Measurements from ENCODE around the gene GPR87. TPM values are rescaled to one million over a fixed set of nuclear protein-coding genes. Genes with fewer than 3 reads are reported as not detected.

GPR87 gene
- total RNA-seq, 1 donor from 2014 or later: 0.09 TPM

DNA sequence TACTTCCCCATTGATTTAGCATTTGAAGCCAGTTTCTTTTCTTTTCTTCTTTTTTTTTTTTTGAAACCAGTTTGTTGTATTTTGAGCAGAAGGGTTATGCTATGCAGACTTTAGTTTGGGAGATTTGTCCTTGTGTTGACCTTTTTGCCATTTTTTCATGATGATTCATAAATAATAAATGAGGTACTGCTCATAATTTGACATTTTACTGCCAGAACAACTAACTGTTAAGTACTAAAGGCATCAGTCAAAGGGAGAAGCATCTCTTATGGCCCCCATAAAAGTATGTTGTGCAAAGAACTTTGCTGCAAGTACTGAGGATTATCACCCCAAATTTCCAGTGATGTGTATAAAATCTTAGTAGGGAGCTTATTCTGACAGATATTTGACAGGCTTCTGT lies 1.7 kb upstream of the GPR87 start:
- intact Hi-C loops (cut with micrococcal nuclease): loop anchor here (2.0 kb wide), 1 partner anchor 14 kb away; no protein-coding TSS in a partner anchor

DNA sequence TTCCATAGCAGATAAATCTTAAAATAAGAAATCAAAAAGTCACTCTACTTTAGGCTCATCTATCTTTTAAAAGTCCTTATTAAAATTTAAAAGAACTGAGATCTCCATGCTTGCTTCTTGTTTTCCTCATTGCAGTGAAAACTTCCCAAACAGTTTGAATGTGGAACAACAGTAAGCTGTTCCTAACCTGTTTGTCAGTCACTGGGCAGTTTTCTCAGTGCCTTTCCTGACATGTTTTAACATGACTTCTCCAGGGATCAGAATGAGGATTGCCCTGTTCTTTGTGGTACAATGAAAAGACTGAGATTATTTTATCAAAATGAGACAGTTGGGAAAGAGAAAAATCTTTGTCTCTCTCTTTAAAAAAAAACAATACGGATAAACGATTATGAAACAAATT lies 774 bp downstream of the GPR87 start:
- intact Hi-C loops (cut with micrococcal nuclease): loop anchor here (1.0 kb wide), 1 partner anchor 8 kb away; no protein-coding TSS in a partner anchor

DNA sequence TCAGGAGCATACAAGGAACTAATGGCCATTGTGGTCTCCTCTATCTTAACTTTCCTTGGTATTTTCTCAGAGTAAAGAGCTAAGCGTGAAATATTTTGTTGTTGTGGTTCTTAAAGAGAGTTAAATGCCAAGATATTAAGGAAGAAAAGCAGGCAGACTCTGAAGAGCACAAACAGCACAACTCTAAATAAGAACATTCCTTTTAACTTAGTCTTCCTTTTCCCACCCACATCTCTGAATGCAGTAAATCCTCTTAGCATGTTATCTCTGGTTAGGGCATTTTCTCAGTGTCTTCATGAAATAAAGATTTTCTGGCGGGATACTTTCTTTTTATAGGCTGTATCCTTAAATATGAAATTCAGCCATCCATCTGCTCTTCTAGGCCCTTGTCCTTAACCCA lies 1.5 kb downstream of the GPR87 start:
- intact Hi-C loops (cut with micrococcal nuclease): no loop called here

DNA sequence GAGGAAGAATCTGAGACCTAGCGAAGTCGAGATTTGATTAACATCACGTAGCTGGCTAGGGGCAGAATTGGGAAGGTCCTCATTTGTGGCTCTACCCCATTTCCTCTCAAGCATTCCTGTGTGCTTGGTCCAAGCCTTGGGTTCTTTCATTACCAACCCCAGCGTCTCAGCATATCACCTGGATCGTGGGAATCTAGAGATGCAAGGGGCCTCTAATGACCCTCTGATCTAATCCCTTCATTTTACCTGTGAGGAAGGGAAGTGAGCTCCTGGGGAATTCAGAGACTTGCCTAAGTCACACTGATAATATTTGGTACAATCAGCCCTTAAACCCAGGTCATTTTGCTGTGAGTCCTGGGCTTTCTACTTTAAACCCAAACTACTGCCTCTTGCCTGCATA lies 2.0 kb downstream of the GPR87 start:
- intact Hi-C loops (cut with micrococcal nuclease): no loop called here

DNA sequence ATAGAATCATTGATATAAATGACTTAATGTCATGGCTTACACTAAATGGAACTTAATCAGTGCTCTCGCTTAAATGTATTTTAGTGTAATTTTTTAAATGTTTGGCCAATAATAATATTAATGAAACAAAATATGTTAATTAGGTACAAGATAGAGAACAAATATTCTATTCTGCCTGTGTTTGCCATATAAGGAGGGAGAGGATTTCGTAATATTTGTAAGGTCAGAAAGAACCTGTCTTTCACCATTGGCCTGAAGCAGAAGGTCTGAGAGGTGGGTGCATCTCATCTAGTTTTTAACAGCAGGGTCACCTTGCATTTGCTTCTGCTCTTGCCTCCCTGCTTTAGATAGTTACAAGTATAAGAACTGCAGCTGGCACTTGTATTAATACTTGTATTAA lies 2.5 kb downstream of the GPR87 start:
- intact Hi-C loops (cut with micrococcal nuclease): no loop called here

DNA sequence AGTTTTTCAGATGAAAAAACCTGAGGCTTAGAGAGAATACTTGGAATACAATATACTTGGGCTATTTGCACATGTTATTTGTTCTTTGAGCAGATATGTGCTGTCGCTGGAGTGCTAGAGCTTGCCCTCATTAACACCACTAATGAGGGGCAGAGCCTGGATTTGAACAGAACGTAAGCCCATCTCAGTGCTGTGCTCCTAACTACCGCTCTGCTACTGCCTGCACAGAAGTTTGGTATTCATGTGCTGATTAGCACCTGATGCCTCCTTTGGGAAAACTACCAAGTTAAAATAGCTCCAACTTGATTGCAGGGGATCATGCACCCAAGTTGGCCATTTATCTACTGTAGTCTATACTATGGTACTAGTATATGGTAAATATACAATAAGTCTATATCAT lies 3.6 kb downstream of the GPR87 start:
- intact Hi-C loops (cut with micrococcal nuclease): no loop called here

DNA sequence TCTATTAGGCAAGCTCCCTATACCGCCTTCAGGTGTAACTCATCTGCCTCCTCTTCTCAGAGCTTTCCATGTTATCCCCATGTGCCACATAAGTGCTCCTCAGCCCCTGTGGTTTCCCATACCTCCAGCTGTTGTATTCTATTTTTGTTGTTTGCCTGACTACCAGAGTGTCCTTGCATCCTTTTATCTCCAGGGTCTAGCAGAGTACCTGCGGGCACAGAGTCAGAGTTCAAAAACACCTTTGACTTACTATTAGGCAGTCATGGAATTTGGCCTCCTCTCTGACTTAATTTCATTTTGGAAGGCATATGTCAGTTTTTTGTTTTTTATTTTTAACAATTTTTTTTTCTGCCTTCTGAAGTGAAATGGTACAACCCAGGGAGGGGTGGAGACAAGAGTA lies 7.1 kb downstream of the GPR87 start:
- intact Hi-C loops (cut with micrococcal nuclease): no loop called here

DNA sequence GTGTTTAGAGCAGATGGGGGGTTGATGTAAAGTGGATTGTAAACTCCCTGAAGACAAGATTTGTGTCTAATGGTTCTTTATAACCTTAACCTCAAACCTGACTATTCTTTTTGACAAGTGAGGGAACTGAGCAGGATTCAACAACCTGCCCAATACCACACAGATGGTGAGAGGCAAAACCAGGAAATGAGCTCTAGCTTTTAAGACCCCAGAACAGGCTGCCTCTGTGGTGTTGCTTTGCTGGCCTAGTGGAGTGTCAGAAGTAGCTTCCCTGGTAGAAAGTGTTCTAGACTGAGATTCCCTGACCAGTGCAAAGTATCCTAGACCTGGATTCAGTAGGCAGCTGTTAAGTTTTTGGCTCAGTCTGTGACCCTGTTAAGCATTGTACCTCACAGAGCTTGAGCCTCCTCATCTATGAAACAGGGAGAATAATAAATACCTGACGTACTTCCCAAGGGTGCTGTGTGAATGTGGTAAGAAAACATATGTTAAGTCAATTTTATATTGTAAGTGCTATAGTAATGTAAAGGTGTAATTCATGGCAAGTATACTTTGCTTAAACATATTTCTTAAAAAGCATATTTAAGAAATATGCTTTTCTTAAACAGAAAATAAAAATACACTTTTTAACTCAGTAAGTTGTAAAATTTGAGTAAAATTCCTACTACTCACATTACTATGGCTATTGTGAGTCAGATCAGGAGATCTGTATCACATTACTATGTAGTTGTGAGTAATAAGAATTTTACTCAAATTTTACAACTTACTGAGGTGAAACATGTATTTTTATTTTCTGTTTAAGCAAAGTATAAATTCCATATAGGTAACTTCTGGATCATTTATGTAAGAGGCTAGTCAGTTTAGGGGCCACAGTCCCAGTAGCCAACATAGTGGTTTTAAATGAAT lies 8.8 kb downstream of the GPR87 start:
- intact Hi-C loops (cut with micrococcal nuclease): loop anchor here (1.0 kb wide), 1 partner anchor 8 kb away; the partner anchor contains the start of gene GPR87

DNA sequence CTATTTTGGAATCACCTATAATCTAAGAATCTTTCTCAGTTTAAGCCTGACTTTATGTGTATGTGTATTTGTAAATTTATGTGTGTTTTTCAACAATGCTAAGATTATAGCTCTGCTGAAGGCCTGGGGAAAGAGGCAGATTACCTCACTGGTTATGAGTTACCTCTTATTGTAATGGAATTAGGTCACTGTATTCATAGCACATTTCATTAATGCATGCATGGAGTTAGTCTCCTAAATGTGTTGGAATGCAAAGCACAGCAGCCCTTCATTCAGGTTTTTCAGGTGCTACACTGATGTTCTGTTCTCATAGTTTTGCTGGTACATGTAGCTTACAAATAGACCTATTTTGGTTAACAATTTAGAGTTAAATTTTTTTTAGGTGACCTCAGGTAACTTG lies 9.5 kb downstream of the GPR87 start:
- intact Hi-C loops (cut with micrococcal nuclease): no loop called here

DNA sequence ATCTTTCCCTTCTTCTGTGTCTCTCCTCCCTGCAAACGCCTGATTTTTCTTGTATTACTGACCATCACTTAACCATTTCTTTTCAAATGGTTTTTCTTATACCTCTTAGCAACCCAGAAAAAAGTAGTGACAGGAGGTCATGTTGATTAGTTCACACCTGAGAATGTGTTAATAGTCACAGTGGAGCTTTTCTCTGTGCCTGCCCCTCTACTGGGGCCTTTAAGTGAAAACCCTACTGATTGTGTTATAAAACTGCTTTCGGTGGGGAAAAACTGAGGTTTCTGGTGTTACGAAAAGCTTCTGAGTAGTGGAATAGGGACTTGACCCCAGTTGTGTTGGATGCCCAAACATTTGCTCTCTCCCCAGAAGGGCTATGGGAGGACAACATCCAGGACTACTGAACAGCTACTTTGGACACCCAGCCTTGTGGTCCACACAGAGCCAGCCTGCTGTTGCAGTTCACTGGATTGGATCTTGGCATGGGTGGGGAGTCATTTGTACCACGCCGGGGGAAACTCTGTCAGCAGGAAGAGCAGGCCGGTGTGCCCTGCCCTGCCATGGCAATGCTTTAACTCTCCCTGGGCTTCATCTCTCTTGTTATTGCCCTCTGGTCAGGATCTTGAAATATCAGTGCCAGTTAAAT lies 10.3 kb downstream of the GPR87 start:
- intact Hi-C loops (cut with micrococcal nuclease): no loop called here

DNA sequence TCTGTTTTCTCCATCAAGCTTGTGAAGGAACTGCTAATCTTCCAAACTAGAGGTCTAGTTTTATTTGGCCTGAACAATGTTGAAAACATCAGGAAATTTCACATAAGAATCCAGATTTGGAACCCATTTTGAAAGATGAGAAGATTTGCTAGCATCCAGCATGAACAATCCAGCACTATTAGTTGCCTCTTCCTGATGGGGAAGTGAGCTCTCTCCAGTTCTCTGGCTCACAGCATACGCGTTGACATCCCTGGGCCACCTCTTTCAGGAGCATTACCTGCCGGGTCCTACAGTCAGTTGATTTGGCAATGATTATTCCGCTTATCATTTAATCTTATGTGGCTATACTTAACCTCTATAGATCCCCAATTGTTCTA lies 10.9 kb downstream of the GPR87 start:
- intact Hi-C loops (cut with micrococcal nuclease): loop anchor here (2.0 kb wide), 1 partner anchor 13 kb away; no protein-coding TSS in a partner anchor

DNA sequence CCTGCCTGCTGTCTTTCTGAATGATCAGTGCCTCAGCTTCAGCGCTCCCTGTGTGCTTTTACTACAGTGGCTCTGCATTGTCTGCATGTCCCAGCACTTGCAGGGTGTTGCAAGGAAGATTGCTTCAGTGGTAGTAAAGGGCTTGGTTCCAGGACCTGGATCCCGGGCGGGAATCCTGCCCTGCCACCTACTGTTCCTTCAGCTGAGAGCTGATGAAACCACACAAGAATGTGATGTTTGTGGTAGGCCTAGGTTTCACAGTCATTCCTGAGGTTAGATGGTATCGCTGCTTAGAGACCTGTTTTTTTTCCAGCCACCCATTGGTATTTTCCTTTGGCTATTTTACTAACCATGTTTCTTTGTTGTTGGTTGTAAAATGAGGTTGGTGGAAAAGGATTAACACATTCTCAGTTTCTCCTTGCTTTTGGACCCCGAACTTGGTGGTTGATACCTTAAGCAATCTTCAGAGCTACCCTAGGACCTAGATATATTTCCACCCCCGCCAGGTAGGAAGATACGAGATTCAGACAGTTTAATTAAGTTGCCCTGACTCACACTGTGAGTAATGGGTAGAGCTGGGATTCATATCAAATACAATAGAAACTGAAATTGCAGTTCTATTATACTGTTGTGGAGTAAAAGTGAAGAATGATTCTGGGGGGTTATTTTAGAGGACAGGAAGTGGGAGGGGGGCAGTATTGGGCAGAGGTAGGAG lies 11.4 kb downstream of the GPR87 start:
- intact Hi-C loops (cut with micrococcal nuclease): loop anchor here (2.0 kb wide), 1 partner anchor 14 kb away; no protein-coding TSS in a partner anchor

DNA sequence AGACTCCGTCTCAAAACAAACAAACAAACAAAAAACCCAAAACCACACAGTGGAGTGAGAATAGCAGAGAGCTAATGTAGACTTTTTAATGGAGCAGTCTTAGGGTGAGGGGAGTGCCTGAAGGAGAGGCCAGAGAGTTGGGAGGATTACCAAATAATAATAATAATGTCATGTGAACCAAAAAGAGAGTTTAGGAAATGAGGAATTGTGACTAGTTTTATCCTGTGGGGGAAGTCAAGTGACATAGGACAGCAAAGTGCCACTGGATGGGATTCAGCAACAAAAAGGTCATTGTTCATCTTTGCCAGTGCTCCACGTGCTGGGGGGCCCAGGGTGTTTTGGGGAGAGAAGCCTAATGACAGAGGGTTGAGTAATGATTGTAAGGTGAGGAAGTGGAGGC lies 12.9 kb downstream of the GPR87 start:
- intact Hi-C loops (cut with micrococcal nuclease): loop anchor here (2.0 kb wide), 1 partner anchor 15 kb away; no protein-coding TSS in a partner anchor

DNA sequence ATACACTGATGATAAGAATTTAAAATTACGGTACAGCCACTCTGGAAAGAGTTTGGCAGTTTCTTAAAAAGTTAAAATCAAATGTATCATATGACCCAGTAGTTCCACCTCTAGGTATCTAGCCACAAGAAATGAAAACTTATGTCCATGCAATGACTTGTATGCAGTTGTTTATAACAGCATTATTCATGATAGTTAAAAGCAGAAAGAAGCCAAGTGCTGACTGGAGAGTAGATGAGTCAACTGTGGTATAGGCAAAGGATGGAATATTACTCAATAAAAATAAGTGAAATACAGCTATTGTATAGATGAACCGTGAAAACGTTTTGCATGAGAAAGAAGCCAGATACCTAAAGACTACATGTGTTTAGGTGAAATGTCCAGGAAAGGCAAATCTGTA lies 14.8 kb downstream of the GPR87 start:
- intact Hi-C loops (cut with micrococcal nuclease): no loop called here

DNA sequence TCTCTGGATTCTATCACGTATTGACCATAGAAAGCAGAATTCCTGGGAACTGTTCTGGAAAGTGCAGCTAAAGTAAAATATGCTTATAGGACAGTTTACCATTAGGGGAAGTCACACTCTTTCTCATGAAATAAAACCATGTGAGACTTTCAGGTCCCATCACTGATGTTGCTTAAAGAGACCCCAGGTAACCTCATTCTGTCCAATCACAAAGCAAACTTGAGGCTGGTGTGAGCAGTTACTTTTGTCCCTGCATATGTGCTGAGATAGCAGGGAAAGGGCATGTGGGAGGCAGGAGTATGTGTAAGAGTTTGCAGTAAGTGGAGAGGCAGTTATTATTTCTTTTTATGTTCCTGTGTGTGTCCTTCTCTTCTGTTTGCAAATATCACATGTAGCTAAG lies 16.1 kb downstream of the GPR87 start:
- intact Hi-C loops (cut with micrococcal nuclease): no loop called here

DNA sequence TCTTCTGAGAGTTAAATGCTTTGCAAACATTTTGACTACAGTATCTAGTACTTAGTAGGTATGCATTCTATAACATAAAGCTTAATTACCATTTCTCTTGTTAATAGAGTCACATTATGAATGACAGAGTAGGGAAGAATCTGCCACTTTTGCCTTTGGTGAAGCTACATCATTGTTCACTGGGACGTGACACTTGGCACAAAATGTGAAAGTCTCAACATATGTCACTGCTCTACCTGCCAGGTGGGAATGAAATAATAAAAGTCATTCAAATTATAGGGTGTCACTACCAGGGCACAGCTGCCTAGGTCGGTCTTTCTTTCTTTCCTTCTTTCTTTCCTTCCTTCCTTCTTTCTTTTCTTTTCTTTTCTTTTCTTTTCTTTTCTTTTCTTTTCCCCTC lies 17.6 kb downstream of the GPR87 start:
- intact Hi-C loops (cut with micrococcal nuclease): no loop called here

DNA sequence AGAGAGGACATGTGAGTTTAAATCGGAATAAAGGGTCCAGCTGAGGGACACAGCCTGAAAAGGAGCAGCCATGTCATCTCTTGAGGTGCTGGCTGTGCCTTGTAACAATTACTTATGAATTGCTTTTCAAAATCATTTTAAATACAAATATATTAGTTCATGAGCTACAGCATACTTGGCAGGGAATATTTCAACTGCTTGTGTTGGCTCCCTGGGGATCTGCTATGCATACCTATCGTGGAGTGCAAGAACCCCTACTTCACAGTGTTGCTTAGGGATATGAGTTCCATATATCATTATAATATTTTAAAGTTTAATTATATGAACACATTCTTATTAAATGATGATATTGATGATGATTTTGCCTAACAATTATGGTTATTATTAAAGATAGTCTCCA lies 19.2 kb downstream of the GPR87 start:
- intact Hi-C loops (cut with micrococcal nuclease): no loop called here

DNA sequence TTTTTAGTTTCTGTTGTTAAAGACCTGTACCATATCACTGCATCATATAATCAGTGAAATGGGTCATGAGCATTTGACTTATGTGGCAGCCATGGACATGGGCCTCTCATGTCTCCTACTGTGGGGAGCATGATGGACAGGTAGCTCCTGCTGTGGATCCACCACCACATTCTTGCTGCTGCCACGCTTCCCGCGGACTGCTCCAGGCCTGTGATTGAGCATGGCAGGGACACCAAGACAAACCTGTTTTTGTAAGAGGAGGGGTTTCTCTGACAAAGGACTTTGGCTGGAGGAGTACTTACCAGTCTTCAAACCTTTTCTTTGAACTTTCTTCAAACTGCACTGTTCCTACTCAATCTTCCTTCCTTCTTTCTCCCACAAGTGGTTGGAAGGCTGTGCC lies 20.4 kb downstream of the GPR87 start:
- intact Hi-C loops (cut with micrococcal nuclease): no loop called here

DNA sequence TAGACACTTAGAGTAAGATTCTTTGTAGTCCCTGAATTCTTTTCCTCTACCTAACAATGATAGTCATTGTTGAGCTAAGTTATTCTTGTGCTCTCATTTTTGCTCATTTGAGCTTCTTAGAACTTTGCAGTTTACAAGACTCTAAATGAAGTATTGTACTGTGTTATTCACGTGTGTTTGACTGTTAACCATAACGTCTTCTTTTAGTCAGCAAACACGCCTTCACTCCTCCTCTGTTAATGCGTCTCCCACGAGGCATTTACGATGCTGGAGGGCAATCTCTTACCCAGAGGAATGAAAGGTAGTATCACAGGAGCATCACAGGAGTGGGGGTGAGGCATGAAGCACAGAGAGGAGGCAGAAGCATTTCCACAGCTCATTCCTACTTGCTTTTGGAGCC lies 23.5 kb downstream of the GPR87 start:
- intact Hi-C loops (cut with micrococcal nuclease): no loop called here

DNA sequence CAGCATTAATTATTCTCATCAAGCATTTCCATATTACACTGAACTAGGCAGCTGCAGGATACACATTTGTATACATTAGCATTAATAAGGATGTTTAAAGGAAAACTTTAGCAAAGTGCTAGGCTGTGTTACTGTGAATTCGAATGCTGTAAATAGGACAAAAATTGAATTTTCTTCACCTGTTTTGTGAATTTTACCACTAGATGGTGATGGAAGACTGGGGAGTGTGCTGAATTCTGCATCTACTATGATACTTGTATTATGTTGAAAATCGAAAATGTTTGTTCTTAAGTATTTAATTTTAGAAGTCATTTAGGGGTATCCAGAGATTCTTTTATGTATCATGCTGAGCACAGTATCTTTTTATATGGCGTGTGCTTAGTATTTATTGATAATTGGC lies 25.9 kb downstream of the GPR87 start:
- intact Hi-C loops (cut with micrococcal nuclease): loop anchor here (1.0 kb wide), 1 partner anchor 37 kb away; no protein-coding TSS in a partner anchor

DNA sequence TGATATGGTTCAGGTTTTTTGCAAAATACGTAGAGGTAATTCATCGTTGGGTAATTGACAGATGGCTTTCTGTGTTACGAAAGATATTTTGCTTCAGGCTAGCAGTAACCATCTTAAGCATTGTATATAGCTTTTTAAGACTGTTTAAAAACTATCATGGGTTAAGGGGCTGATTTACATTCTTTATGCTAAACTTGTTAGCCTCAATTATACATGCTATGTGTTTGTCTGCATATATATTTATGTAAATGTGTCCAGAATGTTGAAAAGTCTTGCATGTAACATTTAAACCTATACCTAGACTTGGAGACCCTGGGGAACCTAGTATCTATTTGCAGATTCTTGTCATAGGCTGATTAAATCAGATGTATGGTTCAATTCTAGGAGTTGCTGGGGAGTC lies 27.2 kb downstream of the GPR87 start:
- intact Hi-C loops (cut with micrococcal nuclease): loop anchor here (2.0 to 10.0 kb wide), 4 partner anchors 355 to 1405 kb away; no protein-coding TSS in a partner anchor

DNA sequence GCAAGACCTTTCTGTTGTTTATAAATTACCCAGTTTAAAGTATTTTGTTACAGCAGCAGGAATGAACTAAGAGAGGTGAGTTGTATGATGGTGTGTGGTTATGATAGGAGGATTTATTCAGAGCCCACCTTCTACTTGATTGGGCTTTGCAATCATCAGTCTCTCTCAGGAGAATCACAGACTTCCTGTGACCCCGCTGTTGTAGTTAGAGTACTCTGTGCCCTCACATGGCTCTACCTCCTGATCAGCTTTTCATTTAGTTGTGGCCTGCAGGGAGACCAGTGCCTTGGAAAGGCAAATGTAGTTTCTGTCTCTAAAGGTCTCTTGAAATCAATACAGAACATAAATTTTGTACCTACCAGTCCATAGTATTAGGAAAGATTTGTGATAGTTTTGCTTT lies 30.7 kb downstream of the GPR87 start:
- intact Hi-C loops (cut with micrococcal nuclease): loop anchor here (10.0 kb wide), 3 partner anchors 351 to 1409 kb away; no protein-coding TSS in a partner anchor
